Testis (tissue), 2 donors: ENCODE results near the gene ASIC1.

Source experiments
- POLR2A ChIP-seq: fragments of 450-650 bp; IDR thresholded peaks from one replicate; pipeline ENCODE4 v1.6.1; 2017; ENCODE audit warnings: antibody characterized with exemption, mild to moderate bottlenecking, moderate library complexity
- TF ChIP-seq, protein P1 (sequence below), 3 experiments: fragments of 450-650 bp in 2 of 3; fragments of 200-600 bp in 1 of 3; sonication (generic) in 1 of 3; IDR thresholded peaks; one replicate each; pipeline ENCODE4 v1.5.1; 2016 to 2019; ENCODE audit warnings: antibody characterized with exemption in 3 of 3, mild to moderate bottlenecking in 2 of 3, moderate library complexity in 1 of 3

DNA sequence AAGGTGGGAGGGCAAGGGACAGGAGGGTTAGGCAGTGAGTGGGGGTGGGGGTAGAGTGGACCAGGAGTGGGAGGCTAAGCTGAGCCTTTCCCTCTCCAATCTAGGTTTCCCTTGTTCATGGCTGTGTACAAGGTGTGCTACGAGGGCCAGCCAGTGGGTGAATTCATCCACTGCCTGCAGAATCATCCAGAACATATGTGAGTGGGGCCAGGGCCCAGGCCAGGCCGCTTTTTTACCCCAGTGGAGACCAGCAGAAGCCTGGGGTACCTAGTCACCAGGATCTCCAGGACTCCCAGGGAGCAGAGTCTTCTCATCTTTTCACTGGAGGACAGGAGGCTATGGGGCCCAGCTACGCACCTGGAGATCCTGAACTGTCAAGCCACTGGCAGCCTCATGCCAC, 51.9 kb downstream of the ASIC1 start:
- TF ChIP-seq, protein P1, sequence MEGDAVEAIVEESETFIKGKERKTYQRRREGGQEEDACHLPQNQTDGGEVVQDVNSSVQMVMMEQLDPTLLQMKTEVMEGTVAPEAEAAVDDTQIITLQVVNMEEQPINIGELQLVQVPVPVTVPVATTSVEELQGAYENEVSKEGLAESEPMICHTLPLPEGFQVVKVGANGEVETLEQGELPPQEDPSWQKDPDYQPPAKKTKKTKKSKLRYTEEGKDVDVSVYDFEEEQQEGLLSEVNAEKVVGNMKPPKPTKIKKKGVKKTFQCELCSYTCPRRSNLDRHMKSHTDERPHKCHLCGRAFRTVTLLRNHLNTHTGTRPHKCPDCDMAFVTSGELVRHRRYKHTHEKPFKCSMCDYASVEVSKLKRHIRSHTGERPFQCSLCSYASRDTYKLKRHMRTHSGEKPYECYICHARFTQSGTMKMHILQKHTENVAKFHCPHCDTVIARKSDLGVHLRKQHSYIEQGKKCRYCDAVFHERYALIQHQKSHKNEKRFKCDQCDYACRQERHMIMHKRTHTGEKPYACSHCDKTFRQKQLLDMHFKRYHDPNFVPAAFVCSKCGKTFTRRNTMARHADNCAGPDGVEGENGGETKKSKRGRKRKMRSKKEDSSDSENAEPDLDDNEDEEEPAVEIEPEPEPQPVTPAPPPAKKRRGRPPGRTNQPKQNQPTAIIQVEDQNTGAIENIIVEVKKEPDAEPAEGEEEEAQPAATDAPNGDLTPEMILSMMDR (IDR thresholded peaks at IDR 0.05): no peak
- no peak for TF ChIP-seq POLR2A
